ENCODE results near the gene GMPPA. TPM values are rescaled to one million over a fixed set of nuclear protein-coding genes. Genes with fewer than 3 reads are reported as not detected.

GMPPA gene
- total and polyA plus RNA-seq, 9 of the 15 experiments (the other 6 are each of a cell fraction or from before 2014, with no cell fraction given) = 7.0 to 101 (median 66.7) TPM

DNA sequence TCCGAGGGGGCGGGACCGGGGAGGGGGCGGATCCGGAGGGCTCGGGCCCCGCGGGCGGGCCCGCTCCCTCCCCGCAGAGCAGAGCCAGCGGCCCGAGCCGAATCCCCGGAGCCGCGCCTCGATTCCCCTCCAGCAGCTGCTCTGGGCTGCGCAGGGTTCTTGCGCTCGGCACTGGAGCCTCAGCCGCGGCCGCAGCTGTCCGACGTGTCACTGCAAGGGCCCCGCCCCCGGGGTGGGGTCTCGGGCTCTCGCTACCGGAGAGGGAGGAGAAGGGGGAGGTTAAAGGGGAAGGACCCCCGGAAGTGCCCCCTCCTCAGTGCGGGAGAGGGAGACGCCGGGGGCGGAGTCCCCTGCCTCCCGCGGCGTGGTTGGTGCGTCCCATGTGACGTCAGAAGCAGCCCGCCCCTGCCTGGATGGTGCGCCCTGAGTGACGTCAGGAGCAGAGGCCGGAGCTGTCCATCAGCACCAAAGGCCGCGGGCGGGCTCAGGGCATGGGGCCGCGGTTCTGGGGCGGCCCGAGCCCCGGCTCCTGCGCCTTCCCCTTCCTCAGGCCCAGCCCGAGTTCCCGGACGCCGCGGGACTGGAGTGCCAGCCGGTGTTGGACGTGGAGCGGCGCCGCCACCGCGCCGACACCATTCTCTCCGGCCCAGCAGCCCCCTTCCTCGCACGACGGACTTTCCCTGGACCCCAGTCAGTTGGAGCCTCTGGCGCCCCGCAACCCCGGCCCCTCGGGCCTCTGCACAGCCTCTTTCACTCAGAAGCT lies 45.1 kb downstream of the GMPPA start, which contains the start of the genes CHPF and TMEM198 (continued):
- TF ChIP-seq GTF2B (IDR thresholded peaks at IDR 0.05; ENCODE audit: extremely low read depth, insufficient read length) (no peak), SMARCC2 (IDR thresholded peaks at IDR 0.05; ENCODE audit: low read depth) (no peak), NR3C1 (CRISPR knock-in tag; IDR thresholded peaks at IDR 0.05) (no peak), ZBTB17 (CRISPR knock-in tag; IDR thresholded peaks at IDR 0.05) (peak; percentile 95), BMI1 (IDR thresholded peaks at IDR 0.05; ENCODE audit: low read length) (no peak), ZNF239 (CRISPR knock-in tag; IDR thresholded peaks at IDR 0.05) (no peak), CC2D1A (IDR thresholded peaks at IDR 0.05) (no peak), RBM22 (IDR thresholded peaks at IDR 0.05; ENCODE audit: low read depth, low read length, poor library complexity, severe bottlenecking) (no peak), SREBF1 (IDR thresholded peaks at IDR 0.05; ENCODE audit: borderline replicate concordance, low read depth, low read length) (no peak), CBX5 (IDR thresholded peaks at IDR 0.05; ENCODE audit: borderline replicate concordance, low read depth) (no peak), MLLT1 (IDR thresholded peaks at IDR 0.05) (peak in 1 of 2 experiments; percentile 91; a peak in 2 of 4 replicates), ZNF707 (CRISPR knock-in tag; conservative IDR thresholded peaks at IDR 0.05) (no peak), E4F1 (CRISPR knock-in tag; IDR thresholded peaks at IDR 0.05; ENCODE audit: borderline replicate concordance) (no peak), ZNF217 (CRISPR knock-in tag; IDR thresholded peaks at IDR 0.05) (no peak), ZNF445 (CRISPR knock-in tag; IDR thresholded peaks at IDR 0.05; ENCODE audit: low read depth) (no peak), HDAC6 (IDR thresholded peaks at IDR 0.05; ENCODE audit: low read depth, low read length) (no peak), ZBTB49 (CRISPR knock-in tag; IDR thresholded peaks at IDR 0.05; ENCODE audit: borderline replicate concordance) (no peak), WHSC1 (IDR thresholded peaks at IDR 0.05; ENCODE audit: low read length) (no peak)
- TF ChIP-seq, protein P1, sequence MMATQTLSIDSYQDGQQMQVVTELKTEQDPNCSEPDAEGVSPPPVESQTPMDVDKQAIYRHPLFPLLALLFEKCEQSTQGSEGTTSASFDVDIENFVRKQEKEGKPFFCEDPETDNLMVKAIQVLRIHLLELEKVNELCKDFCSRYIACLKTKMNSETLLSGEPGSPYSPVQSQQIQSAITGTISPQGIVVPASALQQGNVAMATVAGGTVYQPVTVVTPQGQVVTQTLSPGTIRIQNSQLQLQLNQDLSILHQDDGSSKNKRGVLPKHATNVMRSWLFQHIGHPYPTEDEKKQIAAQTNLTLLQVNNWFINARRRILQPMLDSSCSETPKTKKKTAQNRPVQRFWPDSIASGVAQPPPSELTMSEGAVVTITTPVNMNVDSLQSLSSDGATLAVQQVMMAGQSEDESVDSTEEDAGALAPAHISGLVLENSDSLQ (IDR thresholded peaks at IDR 0.05) = peak; percentile 94

Measured in K562 (cell line).